ENCODE measurements around the gene MYDGF.

MYDGF gene

DNA sequence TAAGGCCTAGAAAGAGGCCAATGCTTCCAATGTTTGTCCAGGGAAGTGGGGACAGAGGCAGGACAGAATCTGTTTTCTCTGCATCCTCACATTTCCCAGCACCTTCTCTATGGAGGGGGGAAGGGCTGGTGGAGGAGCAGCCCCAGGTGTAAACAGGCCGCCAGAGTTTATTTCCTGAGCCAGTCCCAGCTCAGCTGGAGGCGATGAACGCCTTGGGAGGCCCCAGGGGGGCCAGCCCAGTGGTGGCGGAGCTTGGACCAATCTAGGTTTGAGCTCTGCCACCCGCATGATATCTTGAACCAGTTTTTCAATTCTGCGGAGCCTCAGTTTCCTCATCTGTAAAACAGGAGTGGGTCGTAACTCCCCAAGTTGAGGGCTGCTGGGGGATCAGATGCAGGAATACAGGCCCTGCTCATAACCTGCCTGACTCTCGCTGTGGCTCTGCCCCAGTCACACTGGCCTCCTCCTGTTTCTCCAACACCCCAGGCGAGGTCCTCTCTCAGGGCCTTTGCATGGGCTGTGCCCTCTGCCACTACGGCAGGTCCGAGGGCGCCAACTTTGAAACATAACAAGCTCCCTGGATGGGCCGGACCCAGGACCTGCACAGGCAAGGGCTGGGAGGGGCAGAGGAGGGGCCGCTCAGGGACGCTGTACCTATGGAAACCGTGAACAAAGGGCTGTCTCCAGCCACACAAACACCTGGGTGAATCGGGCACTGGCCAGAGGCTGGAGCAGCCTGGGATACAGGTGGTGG, 29.7 kb downstream of the MYDGF start:
- peak; percentile 84 for DNase-seq

DNA sequence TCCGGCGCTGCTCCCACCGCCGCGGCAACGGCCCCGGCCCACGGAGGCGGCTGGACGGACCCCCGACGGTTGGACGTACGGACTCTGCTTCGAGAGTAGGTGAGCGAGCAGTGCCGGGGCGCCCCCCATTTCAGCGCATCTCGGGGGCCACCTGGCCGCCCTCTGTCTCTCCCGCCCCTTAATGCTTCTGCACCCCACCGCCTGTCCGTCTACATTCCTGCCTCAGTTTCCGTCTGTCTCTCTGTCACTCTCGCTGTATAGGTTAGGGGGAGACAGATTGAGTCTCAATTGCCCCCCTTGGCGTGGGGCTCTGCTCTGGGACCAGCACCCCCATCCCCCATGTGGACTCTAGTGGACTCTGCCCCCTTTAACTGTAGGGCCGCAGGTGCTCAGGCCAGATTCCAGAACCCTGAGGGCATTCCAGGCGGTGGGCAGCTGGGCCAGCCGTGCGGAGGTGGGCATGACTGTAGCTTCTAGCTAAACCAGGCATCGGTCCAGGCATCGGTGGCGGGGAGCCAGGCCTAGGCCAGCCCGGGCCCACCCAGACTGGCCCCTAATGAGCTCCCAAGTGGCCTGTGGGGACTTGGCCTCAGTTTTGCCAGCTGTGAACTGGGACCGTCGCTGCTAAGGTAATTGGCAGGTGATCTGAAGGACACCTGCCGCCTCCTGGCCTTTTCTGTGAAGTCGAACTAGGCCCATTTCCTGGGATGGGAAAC, 30.5 kb downstream of the MYDGF start:
- peak; percentile 12 for DNase-seq

DNA sequence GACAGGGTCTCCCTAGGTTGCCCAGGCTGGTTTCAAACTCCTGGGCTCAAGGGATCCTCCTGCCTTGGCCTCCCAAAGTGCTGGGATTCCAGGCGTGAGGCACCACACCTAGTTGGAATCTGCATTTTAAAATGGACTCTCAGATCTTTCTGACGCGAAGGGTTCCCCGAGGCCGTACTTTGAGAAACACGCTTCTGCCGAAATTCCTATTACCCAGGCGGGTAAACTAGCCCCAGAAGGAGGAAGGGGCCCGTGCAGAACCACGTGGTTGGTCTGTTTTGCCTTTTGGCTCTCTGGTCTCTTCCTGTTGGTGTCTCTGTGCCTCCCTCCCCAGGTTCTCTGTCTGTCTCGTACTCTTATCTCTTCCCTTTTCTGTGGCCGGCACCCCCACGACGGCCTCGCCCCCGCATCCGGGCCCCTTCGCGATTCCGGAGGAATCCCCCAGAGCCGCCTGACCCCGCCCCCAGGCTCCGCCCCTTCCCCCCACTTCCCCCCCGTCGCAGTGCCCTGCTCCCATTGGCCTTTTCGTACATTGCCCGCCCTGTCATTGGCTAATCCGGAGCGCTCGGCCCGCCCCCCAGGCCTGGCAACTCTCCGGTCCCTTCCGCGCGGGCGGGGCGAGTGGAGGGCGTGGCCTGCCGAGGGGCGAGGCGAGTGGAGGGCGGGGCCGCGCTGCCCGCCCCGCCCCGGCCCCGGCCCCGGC, 31.2 kb downstream of the MYDGF start, which contains the start of gene TNFAIP8L1:
TNFAIP8L1 (plus strand) TSS at position 689 of the 703 bp plus-strand sequence. CDS start 12,354 bp downstream, outside the sequence.
- DNase-seq, result peak; percentile 91

DNA sequence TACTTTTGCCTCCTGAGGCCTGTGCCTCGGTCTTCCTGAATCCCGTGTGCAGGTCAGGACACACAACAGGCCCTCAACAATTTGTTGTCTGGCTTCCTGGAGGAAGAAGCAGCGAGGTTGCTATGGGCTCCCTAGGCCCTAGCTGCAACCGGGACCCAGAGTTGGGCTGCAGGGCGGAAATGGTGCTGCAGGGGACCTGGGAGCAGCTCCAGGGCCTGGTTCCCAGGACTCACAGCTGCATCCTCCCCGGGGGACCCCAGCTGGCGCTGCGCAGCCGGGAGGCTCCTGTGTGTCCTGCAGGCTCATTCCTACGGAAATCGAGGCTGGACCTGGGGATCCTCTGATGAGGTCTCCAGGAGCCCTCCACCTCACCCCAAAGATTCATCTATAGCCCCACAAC, 31.8 kb downstream of the MYDGF start:
- no peak for DNase-seq

DNA sequence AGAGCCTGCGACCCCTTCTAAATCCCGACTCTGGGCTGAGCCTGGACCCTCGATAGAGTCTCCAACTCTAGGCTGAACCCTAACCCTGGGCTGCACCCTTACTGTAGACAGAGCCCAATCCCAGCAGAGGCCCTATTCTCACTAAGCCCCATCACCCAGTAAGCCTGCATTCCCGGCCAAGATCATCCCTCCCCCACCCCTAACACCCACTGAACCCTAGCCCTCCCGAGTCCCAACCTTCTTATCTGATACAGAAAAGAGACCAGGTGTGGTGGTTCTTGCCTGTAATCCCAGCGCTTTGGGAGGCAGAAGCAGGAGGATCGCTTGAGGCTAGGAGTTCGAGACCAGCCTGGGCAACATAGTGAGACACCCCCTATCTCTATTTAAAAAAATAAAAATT, 33.4 kb downstream of the MYDGF start:
- no peak for DNase-seq

DNA sequence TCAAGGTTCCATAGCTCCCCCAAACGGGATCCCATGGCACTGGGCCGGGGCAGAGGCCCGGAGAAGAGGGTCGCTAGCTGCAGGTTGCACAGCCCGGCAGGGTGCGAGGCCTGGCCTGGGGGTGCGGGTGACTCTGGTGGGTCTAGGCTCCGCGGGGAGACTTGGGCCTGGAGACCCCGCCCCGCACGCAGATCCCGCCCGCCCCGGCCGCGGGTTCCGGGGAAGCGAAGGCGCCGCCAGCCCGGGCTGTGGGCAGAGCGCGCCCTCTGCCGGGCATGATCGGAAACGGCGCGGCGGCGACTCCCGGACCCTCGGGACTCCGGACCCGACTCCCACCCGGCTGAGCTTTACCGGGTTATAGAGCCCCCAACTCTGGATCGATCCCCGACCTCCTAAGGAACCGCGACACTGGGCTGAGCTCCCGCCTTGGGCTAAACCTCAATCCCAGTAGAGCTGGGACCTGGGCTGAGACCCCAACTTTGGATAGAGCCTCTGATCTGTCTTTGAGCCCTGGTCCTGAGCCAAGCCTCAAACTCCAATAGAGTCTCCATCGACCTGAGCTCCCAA, 33.9 kb downstream of the MYDGF start:
- DNase-seq, result peak; percentile 29

DNA sequence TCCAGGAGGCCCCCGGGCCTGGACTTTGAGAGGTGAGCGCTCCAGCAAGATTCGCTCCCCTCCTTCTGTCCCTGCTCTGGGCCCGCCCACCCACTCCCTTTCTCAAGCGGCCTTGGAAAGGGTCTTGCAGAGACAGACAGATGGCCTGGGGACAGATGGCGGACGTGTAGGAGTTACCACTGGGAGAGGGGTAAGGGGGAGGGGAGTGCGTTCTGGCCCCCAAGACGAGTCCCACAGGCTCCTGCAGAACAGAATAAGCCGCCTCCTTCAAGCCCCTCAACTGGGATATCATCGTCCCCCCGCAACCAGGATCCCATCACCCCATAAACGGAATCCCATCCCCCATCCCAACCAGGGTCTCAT, 34.4 kb downstream of the MYDGF start:
- no peak for DNase-seq

DNA sequence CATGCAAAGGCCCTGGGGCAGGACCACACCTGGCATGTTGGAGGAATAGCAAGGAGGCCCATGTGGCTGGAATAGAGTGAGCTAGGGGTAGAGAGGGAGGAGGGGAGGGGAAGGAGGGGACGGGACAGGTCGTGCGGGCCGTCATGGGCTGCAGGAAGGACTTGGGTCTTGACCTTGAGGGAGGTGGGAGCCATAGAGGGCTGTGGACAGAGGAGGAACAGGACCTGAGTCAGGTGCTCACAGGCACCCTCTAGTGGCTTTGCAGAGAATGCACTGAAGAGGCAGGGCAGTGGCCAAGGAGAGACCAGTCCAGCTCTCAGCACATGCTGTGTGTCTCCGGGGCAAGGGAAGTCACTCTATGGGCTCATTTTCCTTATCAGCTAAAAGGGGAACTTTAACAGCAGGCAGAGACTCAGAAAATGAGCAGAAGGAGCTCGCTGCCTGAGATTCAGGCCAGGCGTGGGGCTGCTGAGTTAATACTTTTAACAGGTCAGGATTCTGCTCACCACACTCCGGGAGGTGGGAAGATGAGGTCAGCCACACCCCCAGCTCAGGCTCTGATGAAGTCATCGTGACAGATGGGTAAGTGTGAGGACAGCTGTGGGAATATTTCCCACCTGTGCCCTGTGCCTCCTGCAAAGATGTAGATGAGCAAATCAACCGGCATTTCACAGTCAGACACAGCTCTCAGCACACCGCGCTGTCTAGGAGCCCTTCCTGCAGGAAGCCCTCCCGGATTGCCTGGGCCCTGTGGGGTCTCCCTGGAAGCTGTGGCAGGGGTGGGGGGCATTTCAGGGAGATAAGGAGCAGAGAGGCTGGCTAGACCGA, 36.8 kb downstream of the MYDGF start:
- DNase-seq, result peak; percentile 42

DNA sequence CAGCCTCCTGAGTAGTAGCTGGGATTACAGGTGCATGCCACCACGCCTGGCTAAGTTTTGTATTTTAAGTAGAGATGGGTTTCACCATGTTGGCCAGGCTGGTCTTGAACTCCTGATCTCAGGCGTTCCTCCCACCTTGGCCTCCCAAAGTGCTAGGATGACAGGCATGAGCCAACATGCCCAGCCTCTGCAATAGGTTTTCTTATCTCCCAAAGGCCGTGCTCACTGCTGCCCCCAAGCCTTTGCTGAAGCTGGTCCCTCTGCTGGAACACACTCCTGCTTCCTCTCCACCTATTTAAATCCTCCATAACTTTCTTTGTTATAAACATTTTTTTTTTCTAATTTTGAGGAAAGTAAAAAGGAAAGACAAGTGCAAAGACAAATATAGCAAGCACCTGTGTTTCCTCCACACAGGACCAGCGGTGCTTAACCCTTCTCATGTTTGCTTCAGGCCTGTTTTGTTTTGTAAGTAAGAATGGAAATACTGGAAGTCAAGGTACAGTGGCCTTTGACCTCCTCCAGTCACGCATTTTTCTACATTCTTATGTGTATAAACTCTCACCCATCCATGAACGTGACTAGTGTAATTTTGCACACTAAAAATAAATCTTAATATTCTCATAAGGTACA, 45.3 kb downstream of the MYDGF start:
- DNase-seq, result peak; percentile 10

DNA sequence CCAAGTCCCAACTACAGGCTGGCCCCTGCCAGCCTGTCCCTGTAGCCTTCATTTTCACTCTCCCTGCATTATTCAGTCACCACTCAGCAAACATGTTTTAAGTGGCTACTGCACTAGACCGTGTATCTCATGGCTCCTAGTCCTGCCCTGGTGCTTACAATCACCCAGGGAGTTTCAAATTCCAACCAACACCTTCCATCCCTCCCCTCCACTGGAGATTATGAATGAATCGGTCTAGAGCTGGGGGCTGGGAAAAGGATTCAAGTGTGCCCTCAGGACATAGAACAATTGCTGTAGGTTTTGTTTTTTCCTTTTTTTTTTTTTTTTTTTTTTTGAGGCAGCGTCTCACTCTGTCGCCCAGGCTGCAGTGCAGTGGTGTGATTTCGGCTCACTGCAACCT, 45.8 kb downstream of the MYDGF start:
- DNase-seq, result no peak

DNA sequence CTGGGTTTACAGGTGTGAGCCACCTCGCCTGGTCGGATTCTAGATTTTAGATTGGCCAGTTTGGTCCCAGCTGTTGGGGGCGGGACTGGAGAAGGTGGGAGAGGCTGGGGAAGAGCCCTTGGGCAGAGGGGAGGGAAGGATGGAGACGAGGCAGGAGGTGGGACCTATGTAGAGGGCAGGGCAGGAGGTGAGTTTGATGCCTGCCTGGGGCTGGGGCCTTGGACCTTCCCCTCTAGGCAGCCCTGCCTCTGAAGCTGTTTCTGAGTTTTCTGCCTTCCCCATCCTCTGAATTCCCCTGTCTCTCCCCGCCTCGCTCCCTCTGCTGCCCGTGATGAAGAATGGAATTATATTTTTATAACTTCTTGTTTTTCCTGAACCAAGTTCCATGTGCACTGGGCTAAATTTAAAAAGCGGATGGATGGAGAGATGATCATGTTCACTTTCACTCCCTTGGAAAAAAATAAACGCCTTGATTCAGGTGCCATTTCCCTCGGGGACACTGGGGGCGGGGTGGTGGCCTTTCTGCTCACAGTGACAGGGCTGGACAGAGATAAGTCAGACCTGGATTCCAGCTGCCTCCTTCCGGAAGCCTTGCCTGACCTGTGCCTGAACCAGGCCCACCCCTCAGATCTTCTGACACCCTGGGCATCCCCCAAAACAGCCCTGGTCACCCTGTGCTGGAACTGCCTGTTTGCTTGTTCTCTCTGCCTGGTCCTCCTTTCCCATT, 47.3 kb downstream of the MYDGF start:
- DNase-seq, result no peak

DNA sequence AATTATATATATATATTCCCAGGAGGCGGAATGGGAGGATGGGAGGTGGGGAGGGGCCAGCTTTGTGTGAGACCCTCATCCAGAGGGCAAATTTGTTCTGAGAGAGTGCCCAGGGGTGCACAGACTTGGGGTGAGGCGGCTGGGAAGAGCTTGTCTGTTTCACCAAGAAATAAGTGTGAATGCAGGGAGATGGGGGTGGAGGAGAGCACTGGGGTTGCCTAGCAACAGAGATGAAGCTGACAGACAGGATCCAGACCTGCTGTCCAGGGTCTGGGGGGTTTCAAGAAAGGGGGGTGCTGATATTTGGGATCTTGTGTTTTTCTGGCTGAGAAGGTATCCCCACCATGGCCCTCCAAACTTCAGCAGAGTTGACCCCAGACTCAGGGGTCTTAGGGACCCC, 49.5 kb downstream of the MYDGF start:
- no peak for DNase-seq

DNA sequence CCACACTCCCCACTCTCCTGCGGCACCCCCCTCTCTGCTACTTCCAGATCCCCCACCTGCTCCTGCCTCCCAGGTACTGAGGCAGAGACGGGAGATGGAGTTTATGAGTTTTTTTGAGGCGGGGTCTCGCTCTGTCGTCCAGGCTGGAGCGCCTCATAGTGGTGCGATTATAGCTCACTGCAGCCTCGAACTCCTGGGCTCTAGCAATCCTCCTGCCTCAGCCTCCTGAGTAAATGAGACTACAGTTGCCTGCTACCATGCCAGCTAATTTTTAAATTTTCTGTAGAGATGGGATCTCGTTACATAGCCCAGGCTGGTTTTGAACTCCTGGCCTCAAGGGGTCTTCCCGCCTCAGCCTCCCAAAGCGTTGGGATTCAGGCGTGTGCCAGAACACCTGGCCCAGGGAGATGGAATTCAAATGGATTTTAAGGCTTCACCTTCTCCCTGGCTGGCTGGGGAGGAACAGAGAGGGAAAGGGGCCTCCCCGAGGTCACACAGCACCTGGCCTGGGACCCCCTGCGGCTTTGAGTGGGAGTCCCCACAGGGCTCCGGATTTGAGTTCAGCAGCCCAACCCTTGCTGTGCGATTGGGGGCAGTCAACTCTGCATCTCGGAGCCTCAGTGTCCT, 50.4 kb downstream of the MYDGF start:
- DNase-seq, result no peak

DNA sequence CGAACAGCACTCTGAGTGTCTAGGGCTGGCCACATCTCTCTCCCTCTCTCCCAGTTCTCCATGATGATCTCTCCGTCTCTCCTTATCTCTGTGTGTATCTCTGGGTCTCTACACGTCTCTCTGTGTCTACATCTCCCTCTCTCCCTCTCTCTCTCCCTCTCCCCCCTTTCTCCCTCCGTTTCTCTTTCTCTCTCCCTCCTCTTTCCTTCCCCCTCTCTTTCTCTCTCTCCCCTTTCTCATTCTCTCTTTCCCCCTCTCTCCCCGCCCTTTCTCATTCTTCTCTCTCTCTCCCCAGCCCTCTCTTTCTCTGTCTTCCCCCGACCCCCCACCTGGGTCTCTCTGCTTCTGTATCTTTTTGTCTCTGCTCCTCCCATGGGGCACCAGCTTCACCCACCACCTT, 52.1 kb downstream of the MYDGF start:
- no peak for DNase-seq

DNA sequence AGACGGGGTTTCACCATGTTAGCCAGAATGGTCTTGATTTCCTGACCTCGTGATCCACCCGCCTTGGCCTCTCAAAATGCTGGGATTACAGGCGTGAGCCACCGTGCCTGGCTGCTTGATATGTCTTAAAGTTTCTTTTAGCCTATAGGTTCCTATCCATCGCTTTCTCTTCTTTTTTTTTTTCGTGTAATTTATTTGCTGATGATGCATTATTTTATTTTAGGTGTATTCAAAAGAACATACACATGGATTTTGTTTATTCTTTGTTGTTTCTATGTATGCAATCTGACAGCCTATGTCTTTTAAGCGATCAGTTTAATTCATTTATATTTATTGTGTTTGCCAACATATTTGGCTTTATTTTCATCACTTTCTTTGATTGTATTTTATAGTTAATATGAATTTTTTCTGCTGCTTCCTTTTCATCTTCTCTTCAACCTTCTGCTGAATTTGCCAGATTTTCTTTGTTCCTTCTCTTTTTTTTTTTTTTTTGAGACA, 56.8 kb downstream of the MYDGF start:
- DNase-seq, result no peak

DNA sequence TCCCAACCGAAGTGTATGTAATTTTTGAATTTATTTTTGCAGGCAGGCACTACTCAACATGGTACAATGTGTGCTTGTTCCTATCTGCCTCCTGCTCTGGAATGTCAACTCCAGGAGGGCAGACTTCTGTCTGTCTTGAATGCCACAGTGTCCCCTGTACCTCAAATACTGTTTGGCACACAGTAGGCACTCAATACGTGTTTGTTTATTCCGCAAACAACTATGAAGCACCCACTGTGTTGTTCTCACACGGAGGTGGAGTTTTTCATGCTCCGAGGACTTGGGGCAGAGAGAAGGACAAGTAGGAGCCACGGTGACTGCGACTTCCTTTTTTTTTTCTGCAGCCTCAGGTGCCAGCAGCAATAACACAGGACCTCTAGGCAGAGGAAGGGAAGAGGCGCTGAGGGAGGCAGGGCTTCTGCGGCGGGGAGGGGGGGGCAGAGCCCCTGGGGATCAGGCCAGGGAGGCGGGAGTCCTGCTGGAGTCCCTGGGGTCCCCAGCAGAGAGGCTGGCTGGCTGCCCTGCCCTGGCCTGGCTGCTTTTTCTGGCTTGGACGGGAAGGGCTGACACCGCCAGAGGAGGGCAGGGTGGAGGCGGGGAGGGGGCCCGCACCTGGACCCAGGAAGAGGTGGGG, 60.1 kb downstream of the MYDGF start:
- peak; percentile 14 for DNase-seq
